GM06990 (cell line): ENCODE measurements around the gene FBXW8.

Experiments used
- DNase-seq: peaks from one replicate; pipeline ENCODE4 v3.0.0-alpha.2; 2011; ENCODE audit not compliant: insufficient read length; ENCODE audit errors: extremely low read depth
- H3K27me3 ChIP-seq: replicated peaks from 2 replicates; pipeline ENCODE4 v1.6.0; 2011; ENCODE audit warnings: low read length; ENCODE audit not compliant: control insufficient read depth, insufficient read depth
- H3K36me3 ChIP-seq: 2 replicates; pipeline ENCODE4 v1.5.1; 2011; ENCODE audit warnings: low read length; ENCODE audit not compliant: control insufficient read depth, insufficient read depth
- H3K4me3 ChIP-seq: replicated peaks from 2 replicates; pipeline ENCODE4 v1.5.1; 2011; ENCODE audit warnings: low read depth, mild to moderate bottlenecking, control low read depth, low read length
- TF ChIP-seq, protein P1 (sequence below): IDR thresholded peaks from 2 replicates; pipeline ENCODE4 v1.5.1; 2011; ENCODE audit warnings: low read length, control low read depth, mild to moderate bottlenecking, inconsistent platforms; ENCODE audit not compliant: insufficient read depth, poor library complexity, severe bottlenecking

The FBXW8 gene

DNA sequence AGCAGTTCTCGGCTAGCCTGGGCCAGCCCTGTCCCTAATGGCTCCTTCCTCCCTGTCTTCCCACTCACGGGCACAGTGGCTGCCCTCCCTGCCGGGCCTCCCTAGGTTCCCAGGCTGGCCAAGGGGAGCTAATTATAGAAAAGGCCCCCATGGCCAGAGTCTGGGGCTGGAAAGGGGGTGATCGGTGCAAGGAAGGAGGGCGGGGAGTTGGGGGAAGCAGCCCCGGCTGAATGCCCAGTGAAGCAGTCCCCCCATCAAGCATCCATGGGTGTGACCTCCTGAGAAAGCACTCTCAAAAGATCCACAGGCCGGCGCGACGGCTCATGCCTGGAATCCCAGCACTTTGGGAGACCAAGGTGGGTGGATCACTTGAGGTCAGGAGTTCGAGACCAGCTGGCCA is 133.6 kb downstream of the FBXW8 start:
- TF ChIP-seq, protein P1, sequence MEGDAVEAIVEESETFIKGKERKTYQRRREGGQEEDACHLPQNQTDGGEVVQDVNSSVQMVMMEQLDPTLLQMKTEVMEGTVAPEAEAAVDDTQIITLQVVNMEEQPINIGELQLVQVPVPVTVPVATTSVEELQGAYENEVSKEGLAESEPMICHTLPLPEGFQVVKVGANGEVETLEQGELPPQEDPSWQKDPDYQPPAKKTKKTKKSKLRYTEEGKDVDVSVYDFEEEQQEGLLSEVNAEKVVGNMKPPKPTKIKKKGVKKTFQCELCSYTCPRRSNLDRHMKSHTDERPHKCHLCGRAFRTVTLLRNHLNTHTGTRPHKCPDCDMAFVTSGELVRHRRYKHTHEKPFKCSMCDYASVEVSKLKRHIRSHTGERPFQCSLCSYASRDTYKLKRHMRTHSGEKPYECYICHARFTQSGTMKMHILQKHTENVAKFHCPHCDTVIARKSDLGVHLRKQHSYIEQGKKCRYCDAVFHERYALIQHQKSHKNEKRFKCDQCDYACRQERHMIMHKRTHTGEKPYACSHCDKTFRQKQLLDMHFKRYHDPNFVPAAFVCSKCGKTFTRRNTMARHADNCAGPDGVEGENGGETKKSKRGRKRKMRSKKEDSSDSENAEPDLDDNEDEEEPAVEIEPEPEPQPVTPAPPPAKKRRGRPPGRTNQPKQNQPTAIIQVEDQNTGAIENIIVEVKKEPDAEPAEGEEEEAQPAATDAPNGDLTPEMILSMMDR, result no peak
- H3K27me3 ChIP-seq, result no peaks in the 10 kb centered on the region
- H3K36me3 ChIP-seq, result peaks cover 10% of the 10 kb centered on the region
- DNase-seq, result no peak
- H3K4me3 ChIP-seq, result no peak overlapping the region

DNA sequence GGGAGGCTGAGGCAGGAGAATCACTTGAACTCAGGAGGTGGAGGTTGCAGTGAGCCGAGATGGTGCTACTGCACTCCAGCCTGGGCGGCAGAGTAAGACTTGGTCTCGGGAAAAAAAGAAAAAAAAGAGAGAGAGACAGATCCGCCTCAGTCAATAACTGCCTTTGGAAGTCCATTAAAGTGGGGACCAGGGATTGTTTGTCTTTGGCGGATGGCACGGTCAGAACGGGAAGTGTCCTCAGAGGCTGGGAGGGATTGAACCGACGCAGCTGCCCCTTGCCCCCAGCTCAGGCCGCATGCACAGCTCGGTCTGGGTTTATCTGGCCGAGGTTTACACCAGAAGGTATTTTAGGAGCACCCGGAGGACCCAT is 134.0 kb downstream of the FBXW8 start:
- no peak for DNase-seq
- TF ChIP-seq, protein P1, result no peak
- H3K27me3 ChIP-seq, result no peaks in the 10 kb centered on the region
- H3K36me3 ChIP-seq, result peaks cover 10% of the 10 kb centered on the region
- H3K4me3 ChIP-seq, result no peak overlapping the region

DNA sequence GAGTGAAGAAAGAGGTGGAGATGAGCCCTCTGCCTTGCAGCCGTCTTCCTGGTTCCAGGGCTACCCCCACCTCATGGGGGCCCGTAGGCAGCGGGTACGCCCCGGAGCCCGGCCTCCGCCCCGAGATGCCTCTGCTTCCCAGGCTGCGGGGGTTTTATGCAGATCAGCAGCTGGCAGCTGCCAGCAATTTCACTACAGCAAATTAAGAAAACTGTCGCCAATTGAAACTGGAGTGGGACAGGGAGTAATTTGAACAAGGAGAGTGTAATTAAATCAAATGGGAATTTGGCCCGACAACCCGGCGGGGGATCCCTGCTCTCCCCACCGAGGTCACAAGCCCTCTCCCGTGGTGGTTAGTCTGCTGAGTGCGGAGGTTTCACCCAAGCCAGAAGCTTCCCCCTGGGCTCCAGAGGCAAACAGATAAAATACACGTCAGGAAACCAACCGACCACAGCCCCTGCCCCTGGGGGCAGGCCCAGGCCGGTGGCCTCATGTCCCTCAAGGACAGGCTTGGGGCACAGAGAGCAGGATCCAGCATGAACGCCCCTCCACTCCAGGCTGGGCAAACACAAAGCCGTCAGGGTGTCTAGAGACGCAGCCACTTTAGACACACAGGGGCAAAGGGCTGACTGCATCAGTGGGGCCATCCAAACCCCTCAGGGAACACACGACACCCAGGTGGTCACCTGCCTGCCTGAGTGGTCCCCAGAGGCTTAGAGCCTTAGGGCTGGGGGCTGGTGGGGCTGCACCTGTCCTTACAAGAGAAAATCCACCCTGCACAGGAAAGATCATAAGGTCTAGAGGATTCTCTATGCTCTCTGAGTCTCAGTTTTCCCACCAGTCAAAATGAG is 134.6 kb downstream of the FBXW8 start:
- H3K36me3 ChIP-seq, result peaks cover 10% of the 10 kb centered on the region
- TF ChIP-seq, protein P1, result no peak
- H3K4me3 ChIP-seq, result no peak overlapping the region
- H3K27me3 ChIP-seq, result no peaks in the 10 kb centered on the region
- no peak for DNase-seq

DNA sequence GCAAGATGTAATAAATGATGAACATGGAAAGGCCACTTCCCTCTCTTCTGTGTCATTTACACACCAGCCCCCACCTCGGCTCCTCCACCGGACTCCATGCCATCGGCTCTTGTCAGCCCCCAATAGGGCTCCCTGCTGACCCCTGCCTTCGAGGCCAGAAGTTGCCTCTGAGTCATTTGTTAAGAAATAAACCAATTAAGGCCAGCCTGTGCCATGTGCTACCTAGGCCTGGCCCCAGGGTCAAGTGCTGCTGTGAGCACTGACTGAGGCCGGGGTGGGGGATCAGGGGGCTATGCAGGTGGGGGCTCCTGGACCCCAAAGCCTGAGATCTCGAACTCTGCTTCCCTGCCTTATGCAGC is 135.2 kb downstream of the FBXW8 start:
- no peak for DNase-seq

DNA sequence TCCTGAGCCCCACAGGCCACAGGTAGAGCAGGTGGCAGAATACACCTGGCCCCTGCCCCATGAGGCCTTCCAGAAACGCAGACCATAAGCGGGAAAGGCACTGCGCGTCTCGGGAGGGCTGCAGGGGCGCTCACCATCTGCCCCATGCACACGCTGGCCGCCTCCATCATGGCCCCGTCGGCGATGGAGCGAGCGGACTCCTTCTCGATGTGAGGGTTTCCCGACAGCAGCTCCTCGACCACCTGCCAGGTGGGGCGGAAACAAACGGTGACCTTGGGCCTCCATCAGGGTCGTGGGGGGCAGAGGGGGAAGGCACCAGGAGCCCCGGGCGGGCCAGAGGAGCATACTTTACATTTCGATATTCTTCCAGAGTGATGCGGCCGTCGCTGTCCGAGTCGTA is 135.7 kb downstream of the FBXW8 start:
- no peaks in the 10 kb centered on the region for H3K27me3 ChIP-seq
- H3K4me3 ChIP-seq, result no peak overlapping the region
- DNase-seq, result no peak
- H3K36me3 ChIP-seq, result peaks cover 10% of the 10 kb centered on the region
- TF ChIP-seq, protein P1, result no peak

More for the DNA sequence above, 135.2 kb downstream of the FBXW8 start:
- TF ChIP-seq, protein P1, result no peak
- no peak overlapping the region for H3K4me3 ChIP-seq
- no peaks in the 10 kb centered on the region for H3K27me3 ChIP-seq
- peaks cover 10% of the 10 kb centered on the region for H3K36me3 ChIP-seq
